Measurements from ENCODE around the gene TRIM7. TPM values are rescaled to one million over a fixed set of nuclear protein-coding genes. Genes with fewer than 3 reads are reported as not detected.
A peak's percentile ranks its signal among the peaks of the same experiment; 100 is the strongest.

The TRIM7 gene
- total and polyA plus RNA-seq, 9 of the 15 experiments (the other 6 are each of a cell fraction or from before 2014, with no cell fraction given), result 2.6 to 14.9 (median 8.9) TPM

- TF ChIP-seq E2F8 (IDR thresholded peaks at IDR 0.05; ENCODE audit: low read depth, partially characterized antibody) (no peak), MBD2 (IDR thresholded peaks at IDR 0.05; ENCODE audit: borderline replicate concordance, low read depth) (no peak), ZC3H8 (IDR thresholded peaks at IDR 0.05) (no peak), COPS2 (conservative IDR thresholded peaks at IDR 0.05) (no peak), ILF3 (IDR thresholded peaks at IDR 0.05; ENCODE audit: borderline replicate concordance) (no peak), SMARCC2 (IDR thresholded peaks at IDR 0.05; ENCODE audit: low read depth) (no peak), PURB (CRISPR knock-in tag; IDR thresholded peaks at IDR 0.05; ENCODE audit: low read depth) (no peak), MGA (IDR thresholded peaks at IDR 0.05) (peak; percentile 70), ZNF124 (CRISPR knock-in tag; IDR thresholded peaks at IDR 0.05) (no peak), XRCC3 (IDR thresholded peaks at IDR 0.05) (no peak), NR2C1 (IDR thresholded peaks at IDR 0.05) (no peak), NR2C1 (tag; IDR thresholded peaks at IDR 0.05) (no peak), LCOR (CRISPR knock-in tag; IDR thresholded peaks at IDR 0.05) (no peak), ZNF324 (CRISPR knock-in tag; IDR thresholded peaks at IDR 0.05) (no peak), HMG20A (CRISPR knock-in tag; conservative IDR thresholded peaks at IDR 0.05) (no peak), CBX3 (IDR thresholded peaks at IDR 0.05; ENCODE audit: borderline replicate concordance in 1 of 2, low read length in 2 of 2) (no peak)
Observed at GRCh38 chr5:181204113-181204825, 727 bp downstream of the TRIM7 start (continued).
